ENCODE measurements around the gene ENPP4. TPM values are rescaled to one million over a fixed set of nuclear protein-coding genes. Genes with fewer than 3 reads are reported as not detected.

Gene ENPP4
- total RNA-seq, 1 donor from 2014 or later, result 3.1 TPM

- TF ChIP-seq CTCF (IDR thresholded peaks at IDR 0.05; ENCODE audit: partially characterized antibody, unreplicated experiment), result no peak
- H3K36me3 Mint-ChIP-seq (ENCODE audit: unreplicated experiment), result no peaks in the 10 kb centered on the region
- no peaks in the 10 kb centered on the region for H3K4me1 Mint-ChIP-seq (ENCODE audit: low read depth, unreplicated experiment)
- no peak overlapping the region for H3K27ac Mint-ChIP-seq (ENCODE audit: unreplicated experiment)
- H3K9me3 Mint-ChIP-seq (ENCODE audit: unreplicated experiment), result no peaks in the 10 kb centered on the region
- no peak for DNase-seq
- H3K4me3 Mint-ChIP-seq (ENCODE audit: unreplicated experiment), result no peak overlapping the region
- no peaks in the 10 kb centered on the region for H3K27me3 Mint-ChIP-seq (ENCODE audit: unreplicated experiment)
Observed at GRCh38 chr6:46184114-46184513, 54.3 kb downstream of the ENPP4 start.

GRCh38 chr6:46186583-46186982, 56.8 kb downstream of the ENPP4 start:
- H3K4me3 Mint-ChIP-seq (ENCODE audit: unreplicated experiment), result no peak overlapping the region
- no peak for TF ChIP-seq CTCF (IDR thresholded peaks at IDR 0.05; ENCODE audit: partially characterized antibody, unreplicated experiment)
- no peaks in the 10 kb centered on the region for H3K9me3 Mint-ChIP-seq (ENCODE audit: unreplicated experiment)
- peaks cover 4% of the 10 kb centered on the region for H3K4me1 Mint-ChIP-seq (ENCODE audit: low read depth, unreplicated experiment)
- no peaks in the 10 kb centered on the region for H3K27me3 Mint-ChIP-seq (ENCODE audit: unreplicated experiment)
- H3K27ac Mint-ChIP-seq (ENCODE audit: unreplicated experiment), result no peak overlapping the region
- no peaks in the 10 kb centered on the region for H3K36me3 Mint-ChIP-seq (ENCODE audit: unreplicated experiment)
- DNase-seq, result no peak

- H3K36me3 Mint-ChIP-seq (ENCODE audit: unreplicated experiment), result no peaks in the 10 kb centered on the region
- H3K27ac Mint-ChIP-seq (ENCODE audit: unreplicated experiment), result no peak overlapping the region
- no peaks in the 10 kb centered on the region for H3K9me3 Mint-ChIP-seq (ENCODE audit: unreplicated experiment)
- DNase-seq, result no peak
- TF ChIP-seq CTCF (IDR thresholded peaks at IDR 0.05; ENCODE audit: partially characterized antibody, unreplicated experiment), result no peak
- no peak overlapping the region for H3K4me3 Mint-ChIP-seq (ENCODE audit: unreplicated experiment)
- H3K4me1 Mint-ChIP-seq (ENCODE audit: low read depth, unreplicated experiment), result peaks cover 4% of the 10 kb centered on the region
- H3K27me3 Mint-ChIP-seq (ENCODE audit: unreplicated experiment), result no peaks in the 10 kb centered on the region
Observed at GRCh38 chr6:46189726-46190125, 59.9 kb downstream of the ENPP4 start.

GRCh38 chr6:46190889-46191288, 61.1 kb downstream of the ENPP4 start:
- Mint-ChIP-seq H3K27me3 (ENCODE audit: unreplicated experiment) (no peaks in the 10 kb centered on the region), H3K36me3 (ENCODE audit: unreplicated experiment) (no peaks in the 10 kb centered on the region), H3K4me1 (ENCODE audit: low read depth, unreplicated experiment) (peaks cover 4% of the 10 kb centered on the region), H3K27ac (ENCODE audit: unreplicated experiment) (no peak overlapping the region), H3K9me3 (ENCODE audit: unreplicated experiment) (no peaks in the 10 kb centered on the region), H3K4me3 (ENCODE audit: unreplicated experiment) (no peak overlapping the region)
- DNase-seq, result no peak
- no peak for TF ChIP-seq CTCF (IDR thresholded peaks at IDR 0.05; ENCODE audit: partially characterized antibody, unreplicated experiment)

GRCh38 chr6:46191961-46192360, 62.2 kb downstream of the ENPP4 start:
- no peaks in the 10 kb centered on the region for H3K9me3 Mint-ChIP-seq (ENCODE audit: unreplicated experiment)
- TF ChIP-seq CTCF (IDR thresholded peaks at IDR 0.05; ENCODE audit: partially characterized antibody, unreplicated experiment), result no peak
- H3K4me1 Mint-ChIP-seq (ENCODE audit: low read depth, unreplicated experiment), result peaks cover 4% of the 10 kb centered on the region
- H3K36me3 Mint-ChIP-seq (ENCODE audit: unreplicated experiment), result no peaks in the 10 kb centered on the region
- no peak for DNase-seq
- no peaks in the 10 kb centered on the region for H3K27me3 Mint-ChIP-seq (ENCODE audit: unreplicated experiment)
- H3K27ac Mint-ChIP-seq (ENCODE audit: unreplicated experiment), result no peak overlapping the region
- H3K4me3 Mint-ChIP-seq (ENCODE audit: unreplicated experiment), result no peak overlapping the region

Other genes with a start within 250 kb of the ENPP4 start
- not detected for gene CLIC5, start 114.1 kb upstream of the ENPP4 start, total RNA-seq (ENCODE audit: unreplicated experiment)
- gene ENPP5, start 41.0 kb downstream of the ENPP4 start, total RNA-seq (ENCODE audit: unreplicated experiment), result 1.2 TPM